ENCODE data around the gene FAM120C.

DNA sequence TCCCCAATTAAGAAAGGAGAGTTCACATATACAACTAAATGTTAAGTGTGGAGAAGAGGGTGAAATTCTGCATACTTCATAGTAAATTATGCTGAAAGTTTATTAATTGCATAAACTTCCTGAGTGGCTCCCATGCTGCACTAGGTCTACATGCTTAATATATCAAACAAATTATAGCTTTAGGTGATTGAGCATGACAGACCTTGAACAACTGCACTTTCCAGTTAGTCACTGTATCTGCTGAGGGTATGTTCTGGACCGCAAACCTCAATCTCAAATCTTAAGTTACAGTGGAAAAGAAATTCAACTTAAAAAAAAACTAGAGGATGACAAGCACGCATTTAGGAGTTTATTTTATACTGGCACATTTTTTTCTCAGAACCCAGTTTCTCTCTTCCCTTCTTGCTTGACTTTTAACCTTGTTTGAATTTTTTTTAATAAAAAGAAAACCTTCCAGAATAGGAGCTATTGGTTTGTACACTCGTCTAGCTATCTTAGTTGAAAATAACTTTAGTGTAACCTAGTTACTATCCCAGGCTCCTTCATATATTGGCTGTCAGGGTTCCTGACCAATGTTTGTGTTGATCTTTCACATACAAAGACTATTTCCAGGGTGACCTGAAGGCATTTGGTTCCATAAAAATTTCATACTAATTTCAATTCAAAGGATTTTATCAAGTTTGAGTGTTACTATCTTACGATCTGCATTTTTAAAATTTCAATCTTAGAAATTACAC lies 10.2 kb upstream of the FAM120C start:
- TF ChIP-seq CTCF (conservative IDR thresholded peaks at IDR 0.05; ENCODE audit: low read depth in 2 of 2) (no peak), EZH2phosphoT487 (IDR thresholded peaks at IDR 0.05; ENCODE audit: unreplicated experiment) (no peak), POLR2AphosphoS5 (IDR thresholded peaks at IDR 0.05; ENCODE audit: low read depth) (no peak), ZNF331 (CRISPR knock-in tag; IDR thresholded peaks at IDR 0.05; ENCODE audit: low read depth) (no peak), EZH2 (IDR thresholded peaks at IDR 0.05; ENCODE audit: low read depth, unreplicated experiment) (no peak), REST (IDR thresholded peaks at IDR 0.05; ENCODE audit: unreplicated experiment) (no peak), NANOG (IDR thresholded peaks at IDR 0.05; ENCODE audit: borderline replicate concordance) (no peak), CREB1 (CRISPR knock-in tag; IDR thresholded peaks at IDR 0.05; ENCODE audit: low read depth) (no peak), STAT1 (IDR thresholded peaks at IDR 0.05; ENCODE audit: unreplicated experiment) (no peak), ZNF114 (CRISPR knock-in tag; IDR thresholded peaks at IDR 0.05) (no peak), JUNB (IDR thresholded peaks at IDR 0.05; ENCODE audit: unreplicated experiment) (no peak)
- TF ChIP-seq, protein P1, sequence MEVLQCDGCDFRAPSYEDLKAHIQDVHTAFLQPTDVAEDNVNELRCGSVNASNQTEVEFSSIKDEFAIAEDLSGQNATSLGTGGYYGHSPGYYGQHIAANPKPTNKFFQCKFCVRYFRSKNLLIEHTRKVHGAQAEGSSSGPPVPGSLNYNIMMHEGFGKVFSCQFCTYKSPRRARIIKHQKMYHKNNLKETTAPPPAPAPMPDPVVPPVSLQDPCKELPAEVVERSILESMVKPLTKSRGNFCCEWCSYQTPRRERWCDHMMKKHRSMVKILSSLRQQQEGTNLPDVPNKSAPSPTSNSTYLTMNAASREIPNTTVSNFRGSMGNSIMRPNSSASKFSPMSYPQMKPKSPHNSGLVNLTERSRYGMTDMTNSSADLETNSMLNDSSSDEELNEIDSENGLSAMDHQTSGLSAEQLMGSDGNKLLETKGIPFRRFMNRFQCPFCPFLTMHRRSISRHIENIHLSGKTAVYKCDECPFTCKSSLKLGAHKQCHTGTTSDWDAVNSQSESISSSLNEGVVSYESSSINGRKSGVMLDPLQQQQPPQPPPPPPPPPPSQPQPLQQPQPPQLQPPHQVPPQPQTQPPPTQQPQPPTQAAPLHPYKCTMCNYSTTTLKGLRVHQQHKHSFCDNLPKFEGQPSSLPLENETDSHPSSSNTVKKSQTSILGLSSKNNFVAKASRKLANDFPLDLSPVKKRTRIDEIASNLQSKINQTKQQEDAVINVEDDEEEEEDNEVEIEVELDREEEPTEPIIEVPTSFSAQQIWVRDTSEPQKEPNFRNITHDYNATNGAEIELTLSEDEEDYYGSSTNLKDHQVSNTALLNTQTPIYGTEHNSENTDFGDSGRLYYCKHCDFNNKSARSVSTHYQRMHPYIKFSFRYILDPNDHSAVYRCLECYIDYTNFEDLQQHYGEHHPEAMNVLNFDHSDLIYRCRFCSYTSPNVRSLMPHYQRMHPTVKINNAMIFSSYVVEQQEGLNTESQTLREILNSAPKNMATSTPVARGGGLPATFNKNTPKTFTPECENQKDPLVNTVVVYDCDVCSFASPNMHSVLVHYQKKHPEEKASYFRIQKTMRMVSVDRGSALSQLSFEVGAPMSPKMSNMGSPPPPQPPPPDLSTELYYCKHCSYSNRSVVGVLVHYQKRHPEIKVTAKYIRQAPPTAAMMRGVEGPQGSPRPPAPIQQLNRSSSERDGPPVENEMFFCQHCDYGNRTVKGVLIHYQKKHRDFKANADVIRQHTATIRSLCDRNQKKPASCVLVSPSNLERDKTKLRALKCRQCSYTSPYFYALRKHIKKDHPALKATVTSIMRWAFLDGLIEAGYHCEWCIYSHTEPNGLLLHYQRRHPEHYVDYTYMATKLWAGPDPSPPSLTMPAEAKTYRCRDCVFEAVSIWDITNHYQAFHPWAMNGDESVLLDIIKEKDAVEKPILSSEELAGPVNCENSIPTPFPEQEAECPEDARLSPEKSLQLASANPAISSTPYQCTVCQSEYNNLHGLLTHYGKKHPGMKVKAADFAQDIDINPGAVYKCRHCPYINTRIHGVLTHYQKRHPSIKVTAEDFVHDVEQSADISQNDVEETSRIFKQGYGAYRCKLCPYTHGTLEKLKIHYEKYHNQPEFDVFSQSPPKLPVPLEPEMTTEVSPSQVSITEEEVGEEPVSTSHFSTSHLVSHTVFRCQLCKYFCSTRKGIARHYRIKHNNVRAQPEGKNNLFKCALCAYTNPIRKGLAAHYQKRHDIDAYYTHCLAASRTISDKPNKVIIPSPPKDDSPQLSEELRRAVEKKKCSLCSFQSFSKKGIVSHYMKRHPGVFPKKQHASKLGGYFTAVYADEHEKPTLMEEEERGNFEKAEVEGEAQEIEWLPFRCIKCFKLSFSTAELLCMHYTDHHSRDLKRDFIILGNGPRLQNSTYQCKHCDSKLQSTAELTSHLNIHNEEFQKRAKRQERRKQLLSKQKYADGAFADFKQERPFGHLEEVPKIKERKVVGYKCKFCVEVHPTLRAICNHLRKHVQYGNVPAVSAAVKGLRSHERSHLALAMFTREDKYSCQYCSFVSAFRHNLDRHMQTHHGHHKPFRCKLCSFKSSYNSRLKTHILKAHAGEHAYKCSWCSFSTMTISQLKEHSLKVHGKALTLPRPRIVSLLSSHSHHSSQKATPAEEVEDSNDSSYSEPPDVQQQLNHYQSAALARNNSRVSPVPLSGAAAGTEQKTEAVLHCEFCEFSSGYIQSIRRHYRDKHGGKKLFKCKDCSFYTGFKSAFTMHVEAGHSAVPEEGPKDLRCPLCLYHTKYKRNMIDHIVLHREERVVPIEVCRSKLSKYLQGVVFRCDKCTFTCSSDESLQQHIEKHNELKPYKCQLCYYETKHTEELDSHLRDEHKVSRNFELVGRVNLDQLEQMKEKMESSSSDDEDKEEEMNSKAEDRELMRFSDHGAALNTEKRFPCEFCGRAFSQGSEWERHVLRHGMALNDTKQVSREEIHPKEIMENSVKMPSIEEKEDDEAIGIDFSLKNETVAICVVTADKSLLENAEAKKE (CRISPR knock-in tag; IDR thresholded peaks at IDR 0.05): no peak
- TF ChIP-seq, protein P2, sequence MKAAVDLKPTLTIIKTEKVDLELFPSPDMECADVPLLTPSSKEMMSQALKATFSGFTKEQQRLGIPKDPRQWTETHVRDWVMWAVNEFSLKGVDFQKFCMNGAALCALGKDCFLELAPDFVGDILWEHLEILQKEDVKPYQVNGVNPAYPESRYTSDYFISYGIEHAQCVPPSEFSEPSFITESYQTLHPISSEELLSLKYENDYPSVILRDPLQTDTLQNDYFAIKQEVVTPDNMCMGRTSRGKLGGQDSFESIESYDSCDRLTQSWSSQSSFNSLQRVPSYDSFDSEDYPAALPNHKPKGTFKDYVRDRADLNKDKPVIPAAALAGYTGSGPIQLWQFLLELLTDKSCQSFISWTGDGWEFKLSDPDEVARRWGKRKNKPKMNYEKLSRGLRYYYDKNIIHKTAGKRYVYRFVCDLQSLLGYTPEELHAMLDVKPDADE (IDR thresholded peaks at IDR 0.05): no peak
